Measurements from ENCODE around the gene ACSL5. TPM values are rescaled to one million over a fixed set of nuclear protein-coding genes. Genes with fewer than 3 reads are reported as not detected.

The ACSL5 gene
- total and polyA plus RNA-seq, 2 of the 8 experiments (the other 6 are each of a cell fraction or from before 2014, with no cell fraction given): not detected

DNA sequence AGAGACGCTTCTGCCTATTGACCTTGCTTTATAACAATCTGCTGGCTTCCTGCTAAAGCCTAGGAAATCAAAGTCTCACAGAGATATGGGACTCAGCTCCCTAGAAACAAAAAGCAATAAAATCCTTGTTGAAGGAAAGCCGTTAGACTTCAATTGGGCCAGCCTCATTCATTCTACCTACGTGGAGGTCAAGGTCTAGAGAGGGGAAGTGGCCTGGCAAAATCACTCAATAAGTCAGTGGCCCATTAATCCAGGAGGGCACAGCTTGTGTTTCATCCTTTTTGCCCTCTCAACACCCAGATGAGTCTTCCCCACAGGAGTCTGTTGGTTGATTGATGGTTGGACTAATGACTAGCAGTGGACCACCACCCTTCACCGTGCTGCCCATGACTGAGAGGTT lies 40.5 kb upstream of the ACSL5 start:
- Histone ChIP-seq H3K18ac (ENCODE audit: extremely low read depth, low read length) (no peak overlapping the region), H2BK20ac (ENCODE audit: low read length) (no peak overlapping the region), H3K79me2 (ENCODE audit: control insufficient read depth in 1 of 2, insufficient read depth in 2 of 2, low read length in 2 of 2) (no peaks in the 10 kb centered on the region), H3K36me3 (ENCODE audit: control insufficient read depth in 2 of 4, insufficient read depth in 4 of 4, low read length in 3 of 4) (no peaks in the 10 kb centered on the region), H3K9me3 (ENCODE audit: insufficient read depth in 2 of 2, low read depth in 1 of 2, low read length in 1 of 2) (no peaks in the 10 kb centered on the region), H3K4me1 (replicated peaks in 1 of 4; ENCODE audit: control insufficient read depth in 3 of 4, insufficient read depth in 4 of 4, low read length in 3 of 4) (no peaks in the 10 kb centered on the region), H3K4ac (replicated peaks; ENCODE audit: insufficient read length, low read depth, low read length) (no peak overlapping the region), H2AFZ (ENCODE audit: low read length) (no peak overlapping the region), H4K91ac (replicated peaks; ENCODE audit: insufficient read length, low read length) (no peak overlapping the region), H4K20me1 (replicated peaks in 1 of 2; ENCODE audit: control insufficient read depth in 1 of 2, insufficient read depth in 2 of 2, low read length in 2 of 2) (no peaks in the 10 kb centered on the region), H3K4me3 (ENCODE audit: extremely low read depth in 1 of 4, insufficient read depth in 2 of 4, low read depth in 3 of 4, low read length in 4 of 4) (no peak overlapping the region), H3K9ac (replicated peaks in 1 of 4; ENCODE audit: extremely low read depth in 1 of 4, low read depth in 3 of 4, low read length in 3 of 4) (no peak overlapping the region), H2BK120ac (replicated peaks; ENCODE audit: low read depth, low read length) (no peak overlapping the region), H2BK15ac (ENCODE audit: low read length) (no peak overlapping the region), H3K4me2 (ENCODE audit: insufficient read depth in 1 of 2, low read depth in 2 of 2, low read length in 2 of 2) (no peak overlapping the region), H3K27ac (ENCODE audit: low read depth, low read length) (no peak overlapping the region), H3K14ac (ENCODE audit: insufficient read length) (no peak overlapping the region), H3K27me3 (replicated peaks in 1 of 4; ENCODE audit: control insufficient read depth in 3 of 4, extremely low read depth in 1 of 4, insufficient read depth in 3 of 4, low read length in 3 of 4) (no peaks in the 10 kb centered on the region), H4K5ac (ENCODE audit: insufficient read length, low read depth, low read length) (no peak overlapping the region), H2BK12ac (ENCODE audit: low read depth, low read length) (no peak overlapping the region), H4K8ac (ENCODE audit: extremely low read depth, insufficient read depth, low read length) (no peak overlapping the region), H3K56ac (replicated peaks; ENCODE audit: insufficient read length, low read depth, low read length) (no peak overlapping the region), H2BK5ac (ENCODE audit: low read depth, low read length) (no peak overlapping the region), H3K23me2 (ENCODE audit: low read depth, low read length) (no peaks in the 10 kb centered on the region), H3K23ac (ENCODE audit: insufficient read length) (no peak overlapping the region), H3K79me1 (ENCODE audit: low read depth, low read length) (no peaks in the 10 kb centered on the region), H2AK5ac (ENCODE audit: low read depth, low read length) (no peak overlapping the region)
- 84% methylated on average over 4 of the region's 4 CpGs; no CpG with 5 or more reads in 1 of the 2 experiments for WGBS, 2 experiments (ENCODE audit: extremely low coverage in 1 of 2, insufficient coverage in 1 of 2, insufficient read length in 1 of 2, insufficient replicate concordance in 2 of 2, low coverage in 1 of 2, low lambda C conversion rate in 2 of 2, missing lambda C conversion rate in 1 of 2)
- DNase-seq (ENCODE audit: low read depth in 1 of 2, low spot score in 2 of 2): no peak
- no peak for FAIRE-seq
- POLR2A ChIA-PET (ENCODE audit: partially characterized antibody): no interaction called here
- TF ChIP-seq GTF2F1 (IDR thresholded peaks at IDR 0.05; ENCODE audit: borderline replicate concordance, low read depth, low read length): no peak
- TF ChIP-seq CTBP2 (IDR thresholded peaks at IDR 0.05; ENCODE audit: borderline replicate concordance, insufficient read depth, insufficient read length, low read length): no peak
- no peak for TF ChIP-seq TEAD4 (IDR thresholded peaks at IDR 0.05; ENCODE audit: low read depth, low read length)
- TF ChIP-seq KDM5A (IDR thresholded peaks at IDR 0.05; ENCODE audit: low read length): no peak
- no peak for TF ChIP-seq YY1 (IDR thresholded peaks at IDR 0.05; ENCODE audit: low read depth, low read length)
- no peak for TF ChIP-seq GABPA (IDR thresholded peaks at IDR 0.05; ENCODE audit: borderline replicate concordance, insufficient read depth, low read length)
- TF ChIP-seq, protein P1, sequence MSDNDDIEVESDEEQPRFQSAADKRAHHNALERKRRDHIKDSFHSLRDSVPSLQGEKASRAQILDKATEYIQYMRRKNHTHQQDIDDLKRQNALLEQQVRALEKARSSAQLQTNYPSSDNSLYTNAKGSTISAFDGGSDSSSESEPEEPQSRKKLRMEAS (IDR thresholded peaks at IDR 0.05): no peak
- TF ChIP-seq CEBPB (IDR thresholded peaks at IDR 0.05; ENCODE audit: low read depth, low read length): no peak
- TF ChIP-seq, protein P2, sequence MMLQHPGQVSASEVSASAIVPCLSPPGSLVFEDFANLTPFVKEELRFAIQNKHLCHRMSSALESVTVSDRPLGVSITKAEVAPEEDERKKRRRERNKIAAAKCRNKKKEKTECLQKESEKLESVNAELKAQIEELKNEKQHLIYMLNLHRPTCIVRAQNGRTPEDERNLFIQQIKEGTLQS (IDR thresholded peaks at IDR 0.05; ENCODE audit: insufficient read depth, low read depth, low read length): no peak
- no peak for TF ChIP-seq POLR2AphosphoS5 (IDR thresholded peaks at IDR 0.05; ENCODE audit: low read depth, low read length)
- no peak for TF ChIP-seq ASH2L (IDR thresholded peaks at IDR 0.05; ENCODE audit: low read length)
- CTCF ChIA-PET (ENCODE audit: partially characterized antibody): interaction anchor here (0.8 to 1.6 kb wide), 4 partner anchors 25 to 196 kb away, joined by 3 to 7 read pairs (median 4); no protein-coding TSS in a partner anchor
